Measurements from ENCODE around the gene FDPS. TPM values are rescaled to one million over a fixed set of nuclear protein-coding genes. Genes with fewer than 3 reads are reported as not detected.

The FDPS gene
- total RNA-seq, 1 donor from 2014 or later = 693 TPM

DNA sequence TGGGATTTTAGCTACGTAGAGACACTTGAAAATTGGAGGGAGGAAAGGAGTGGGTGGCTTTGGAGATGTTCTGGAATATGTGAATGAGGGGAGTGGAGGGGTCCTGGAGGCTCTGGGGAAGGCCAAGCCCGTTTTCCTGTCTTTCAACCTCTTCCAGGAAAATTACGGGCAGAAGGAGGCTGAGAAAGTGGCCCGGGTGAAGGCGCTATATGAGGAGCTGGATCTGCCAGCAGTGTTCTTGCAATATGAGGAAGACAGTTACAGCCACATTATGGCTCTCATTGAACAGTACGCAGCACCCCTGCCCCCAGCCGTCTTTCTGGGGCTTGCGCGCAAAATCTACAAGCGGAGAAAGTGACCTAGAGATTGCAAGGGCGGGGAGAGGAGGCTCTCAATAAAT lies 11.6 kb downstream of the FDPS start:
- Mint-ChIP-seq H3K9me3 (no peaks in the 10 kb centered on the region), H3K27ac (ENCODE audit: unreplicated experiment) (no peak overlapping the region), H3K4me3 (peak overlapping the region; percentile 88), H3K36me3 (ENCODE audit: low read depth) (peaks cover 18% of the 10 kb centered on the region), H3K4me1 (peaks cover 57% of the 10 kb centered on the region), H3K27me3 (ENCODE audit: low read depth) (peaks cover 22% of the 10 kb centered on the region)
- TF ChIP-seq, protein P1, sequence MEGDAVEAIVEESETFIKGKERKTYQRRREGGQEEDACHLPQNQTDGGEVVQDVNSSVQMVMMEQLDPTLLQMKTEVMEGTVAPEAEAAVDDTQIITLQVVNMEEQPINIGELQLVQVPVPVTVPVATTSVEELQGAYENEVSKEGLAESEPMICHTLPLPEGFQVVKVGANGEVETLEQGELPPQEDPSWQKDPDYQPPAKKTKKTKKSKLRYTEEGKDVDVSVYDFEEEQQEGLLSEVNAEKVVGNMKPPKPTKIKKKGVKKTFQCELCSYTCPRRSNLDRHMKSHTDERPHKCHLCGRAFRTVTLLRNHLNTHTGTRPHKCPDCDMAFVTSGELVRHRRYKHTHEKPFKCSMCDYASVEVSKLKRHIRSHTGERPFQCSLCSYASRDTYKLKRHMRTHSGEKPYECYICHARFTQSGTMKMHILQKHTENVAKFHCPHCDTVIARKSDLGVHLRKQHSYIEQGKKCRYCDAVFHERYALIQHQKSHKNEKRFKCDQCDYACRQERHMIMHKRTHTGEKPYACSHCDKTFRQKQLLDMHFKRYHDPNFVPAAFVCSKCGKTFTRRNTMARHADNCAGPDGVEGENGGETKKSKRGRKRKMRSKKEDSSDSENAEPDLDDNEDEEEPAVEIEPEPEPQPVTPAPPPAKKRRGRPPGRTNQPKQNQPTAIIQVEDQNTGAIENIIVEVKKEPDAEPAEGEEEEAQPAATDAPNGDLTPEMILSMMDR (conservative IDR thresholded peaks at IDR 0.05) = no peak
- DNase-seq (ENCODE audit: low read depth, low spot score) = no peak

DNA sequence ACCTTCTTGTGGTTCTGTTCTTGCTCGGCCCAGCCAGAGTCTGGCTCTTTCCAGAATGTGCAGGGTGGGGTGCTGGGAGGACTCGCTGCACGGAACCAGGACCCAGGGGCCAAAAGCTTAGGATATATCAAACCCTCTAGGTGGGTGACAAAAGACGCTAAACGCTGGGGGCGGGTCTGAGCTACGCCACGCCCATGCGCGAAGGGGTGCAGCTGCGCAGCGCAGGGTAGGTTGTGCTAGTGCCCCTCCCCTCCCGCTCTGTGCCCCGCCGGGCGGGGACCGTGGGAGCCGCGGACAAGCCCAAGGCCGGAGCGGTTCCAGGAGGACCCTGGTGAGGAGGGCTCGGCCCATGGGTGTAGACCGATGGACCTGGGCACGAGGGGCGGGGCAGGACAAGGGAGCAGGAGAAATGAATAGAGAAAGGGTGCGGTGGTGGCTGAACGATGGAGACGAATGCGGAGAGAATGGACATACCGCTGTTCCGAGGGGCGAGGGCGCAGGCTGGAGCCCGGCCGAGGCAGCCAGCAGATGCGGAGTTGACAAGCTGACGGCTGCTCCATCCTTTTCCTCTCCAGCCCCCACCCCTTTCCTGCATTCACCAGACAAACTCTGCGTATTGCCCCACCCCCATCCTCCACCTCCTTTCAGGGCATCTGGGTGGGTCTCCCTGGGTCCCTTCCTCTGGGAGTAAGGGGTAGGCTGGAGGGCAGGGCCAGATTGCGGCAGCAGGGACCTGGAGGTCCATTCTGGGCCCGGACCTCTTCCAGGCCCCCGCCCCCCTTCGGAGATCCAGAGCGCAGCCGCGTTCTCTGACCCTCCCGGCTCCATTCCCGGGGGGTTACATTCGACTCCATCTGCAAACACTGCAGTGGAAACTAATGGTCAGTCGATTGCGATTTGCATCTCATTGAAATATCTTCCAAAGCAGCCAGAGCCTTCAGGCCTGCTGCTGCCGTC lies 12.3 kb downstream of the FDPS start, which contains the start of gene RUSC1:
Gene RUSC1 (plus strand): TSS at position 234 of the 957 bp plus-strand sequence. CDS start 880 bp downstream, outside the sequence.
- peak within 1 kb of the TSS; percentile 88 for H3K4me3 Mint-ChIP-seq
- H3K27ac Mint-ChIP-seq (ENCODE audit: unreplicated experiment) = peak within 1 kb of the TSS; percentile 58
- TF ChIP-seq, protein P1 (conservative IDR thresholded peaks at IDR 0.05) = no peak
- peak; percentile 47 for DNase-seq (ENCODE audit: low read depth, low spot score)
- peaks cover 23% of the 10 kb centered on the region for H3K27me3 Mint-ChIP-seq (ENCODE audit: low read depth)
- no peaks in the 10 kb centered on the region for H3K9me3 Mint-ChIP-seq
- H3K36me3 Mint-ChIP-seq (ENCODE audit: low read depth) = peaks cover 18% of the 10 kb centered on the region
- H3K4me1 Mint-ChIP-seq = peaks cover 62% of the 10 kb centered on the region

DNA sequence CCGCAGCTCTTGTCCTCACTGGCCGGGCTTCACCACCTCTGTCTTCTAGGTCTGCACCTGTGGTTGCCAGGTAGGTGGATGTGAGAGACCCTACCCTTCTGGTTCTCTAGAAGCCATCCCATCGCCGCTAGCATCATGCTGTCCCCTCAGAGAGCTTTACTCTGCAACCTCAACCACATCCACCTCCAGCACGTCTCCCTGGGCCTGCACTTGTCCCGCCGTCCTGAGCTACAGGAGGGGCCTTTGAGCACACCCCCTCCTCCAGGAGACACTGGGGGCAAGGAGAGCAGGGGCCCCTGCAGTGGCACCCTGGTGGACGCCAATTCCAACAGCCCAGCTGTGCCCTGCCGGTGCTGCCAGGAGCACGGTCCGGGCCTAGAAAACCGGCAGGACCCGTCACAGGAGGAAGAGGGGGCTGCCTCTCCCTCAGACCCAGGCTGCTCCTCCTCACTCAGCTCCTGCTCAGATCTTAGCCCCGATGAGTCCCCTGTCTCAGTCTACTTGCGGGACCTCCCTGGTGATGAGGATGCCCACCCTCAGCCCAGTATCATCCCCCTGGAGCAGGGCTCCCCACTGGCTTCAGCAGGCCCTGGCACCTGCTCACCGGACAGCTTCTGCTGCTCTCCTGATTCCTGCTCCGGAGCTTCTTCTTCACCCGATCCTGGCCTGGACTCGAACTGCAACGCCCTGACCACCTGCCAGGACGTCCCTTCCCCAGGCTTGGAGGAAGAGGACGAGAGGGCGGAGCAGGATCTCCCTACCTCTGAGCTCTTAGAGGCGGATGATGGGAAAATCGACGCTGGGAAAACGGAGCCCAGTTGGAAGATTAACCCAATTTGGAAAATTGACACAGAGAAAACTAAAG lies 13.2 kb downstream of the FDPS start:
- H3K27me3 Mint-ChIP-seq (ENCODE audit: low read depth) = peaks cover 26% of the 10 kb centered on the region
- peak overlapping the region; percentile 84 for H3K27ac Mint-ChIP-seq (ENCODE audit: unreplicated experiment)
- no peak for DNase-seq (ENCODE audit: low read depth, low spot score)
- peak overlapping the region; percentile 88 for H3K4me3 Mint-ChIP-seq
- peaks cover 64% of the 10 kb centered on the region for H3K4me1 Mint-ChIP-seq
- TF ChIP-seq, protein P1 (conservative IDR thresholded peaks at IDR 0.05) = no peak
- H3K36me3 Mint-ChIP-seq (ENCODE audit: low read depth) = peaks cover 18% of the 10 kb centered on the region
- no peaks in the 10 kb centered on the region for H3K9me3 Mint-ChIP-seq

DNA sequence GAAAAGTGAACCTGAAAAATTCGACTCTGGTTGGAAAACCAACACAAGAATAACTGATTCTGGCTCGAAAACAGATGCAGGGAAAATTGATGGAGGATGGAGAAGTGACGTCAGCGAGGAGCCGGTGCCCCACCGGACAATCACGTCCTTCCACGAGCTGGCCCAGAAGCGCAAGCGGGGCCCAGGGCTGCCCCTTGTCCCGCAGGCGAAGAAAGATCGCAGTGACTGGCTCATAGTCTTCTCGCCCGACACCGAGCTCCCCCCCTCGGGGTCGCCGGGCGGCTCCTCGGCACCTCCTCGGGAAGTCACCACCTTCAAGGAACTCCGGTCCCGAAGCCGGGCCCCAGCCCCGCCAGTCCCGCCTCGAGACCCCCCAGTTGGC lies 13.9 kb downstream of the FDPS start:
- H3K9me3 Mint-ChIP-seq = no peaks in the 10 kb centered on the region
- H3K27ac Mint-ChIP-seq (ENCODE audit: unreplicated experiment) = peak overlapping the region; percentile 84
- H3K27me3 Mint-ChIP-seq (ENCODE audit: low read depth) = peaks cover 26% of the 10 kb centered on the region
- TF ChIP-seq, protein P1 (conservative IDR thresholded peaks at IDR 0.05) = no peak
- H3K4me3 Mint-ChIP-seq = peak overlapping the region; percentile 88
- H3K36me3 Mint-ChIP-seq (ENCODE audit: low read depth) = peaks cover 15% of the 10 kb centered on the region
- H3K4me1 Mint-ChIP-seq = peaks cover 60% of the 10 kb centered on the region
- DNase-seq (ENCODE audit: low read depth, low spot score) = peak; percentile 40

DNA sequence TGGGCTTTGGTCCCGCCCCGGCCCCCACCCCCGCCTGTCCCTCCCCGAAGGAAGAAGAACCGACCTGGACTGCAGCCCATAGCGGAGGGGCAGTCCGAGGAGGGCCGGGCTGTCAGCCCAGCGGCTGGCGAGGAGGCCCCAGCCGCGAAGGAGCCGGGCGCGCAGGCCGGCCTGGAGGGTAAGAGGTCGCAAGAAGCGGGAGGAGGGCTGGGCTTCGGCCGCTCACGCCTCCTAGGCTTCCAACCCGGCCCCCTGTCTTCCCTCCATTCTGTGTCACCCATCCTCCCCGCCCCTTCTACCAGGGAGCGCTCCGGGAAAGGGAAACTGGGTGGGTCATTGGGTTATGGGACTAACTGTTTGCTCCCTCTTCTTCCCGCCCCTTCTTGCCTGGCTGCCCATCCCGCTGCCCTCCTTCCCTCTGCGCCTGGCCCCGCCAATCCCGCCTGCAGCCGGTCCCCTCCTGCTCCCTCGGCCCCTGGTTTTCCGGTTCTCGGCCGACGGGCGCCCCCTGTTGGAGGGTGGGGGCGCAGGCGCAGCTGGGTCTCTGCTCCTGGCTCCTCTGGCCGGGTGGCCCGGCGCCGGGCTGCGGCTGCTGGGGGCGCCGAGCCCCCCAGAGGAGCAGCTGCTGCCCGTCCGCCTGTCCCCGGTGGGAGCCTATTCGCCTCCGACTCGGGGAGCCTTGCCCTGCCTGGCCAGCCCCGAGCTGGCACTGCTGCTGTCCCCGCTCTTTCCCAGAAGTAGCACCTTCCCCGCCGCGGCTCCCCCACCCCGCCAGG lies 14.5 kb downstream of the FDPS start:
- H3K9me3 Mint-ChIP-seq = no peaks in the 10 kb centered on the region
- peak overlapping the region; percentile 96 for H3K4me3 Mint-ChIP-seq
- TF ChIP-seq, protein P1 (conservative IDR thresholded peaks at IDR 0.05) = peak; percentile 98
- DNase-seq (ENCODE audit: low read depth, low spot score) = peak; percentile 97
- no peak overlapping the region for H3K27ac Mint-ChIP-seq (ENCODE audit: unreplicated experiment)
- peaks cover 59% of the 10 kb centered on the region for H3K4me1 Mint-ChIP-seq
- H3K27me3 Mint-ChIP-seq (ENCODE audit: low read depth) = peaks cover 25% of the 10 kb centered on the region
- H3K36me3 Mint-ChIP-seq (ENCODE audit: low read depth) = peaks cover 11% of the 10 kb centered on the region
